Skin of body (tissue), 2 donors: ENCODE measurements around the gene CDK7. TPM values are rescaled to one million over a fixed set of nuclear protein-coding genes. Genes with fewer than 3 reads are reported as not detected.

Experiments used
- DNase-seq: peaks from one replicate; lab custom pipeline; 2025; lab: John Stamatoyannopoulos, UW
- total RNA-seq: library from RNA; depleted of rRNA; stranded (reverse); fragments of >200 nt; gene quantifications from one replicate; pipeline ENCODE4 v1.2.3, GENCODE V29; 2014

The CDK7 gene
- total RNA-seq, 1 donor from 2014 or later = 49.8 TPM

DNA sequence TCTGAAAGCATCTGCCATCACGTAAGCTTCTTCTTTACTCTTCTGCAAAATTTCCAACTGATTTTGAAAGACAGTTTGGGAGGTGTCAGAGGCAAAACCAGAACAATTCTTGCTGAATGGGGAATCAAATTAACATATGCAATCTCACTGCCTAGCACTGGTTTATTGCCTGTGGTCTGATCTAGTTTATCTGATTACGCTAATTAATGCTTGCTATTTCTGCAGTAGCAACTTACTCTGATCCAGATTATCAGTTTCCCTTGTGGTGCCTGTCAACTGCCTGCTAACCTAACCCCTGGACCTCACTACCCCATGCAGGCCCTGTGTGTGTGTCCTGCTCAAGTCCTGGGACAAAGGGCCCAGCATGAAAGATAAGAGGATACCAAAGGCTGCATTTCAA lies 57.6 kb downstream of the CDK7 start:
- DNase-seq = no peak

DNA sequence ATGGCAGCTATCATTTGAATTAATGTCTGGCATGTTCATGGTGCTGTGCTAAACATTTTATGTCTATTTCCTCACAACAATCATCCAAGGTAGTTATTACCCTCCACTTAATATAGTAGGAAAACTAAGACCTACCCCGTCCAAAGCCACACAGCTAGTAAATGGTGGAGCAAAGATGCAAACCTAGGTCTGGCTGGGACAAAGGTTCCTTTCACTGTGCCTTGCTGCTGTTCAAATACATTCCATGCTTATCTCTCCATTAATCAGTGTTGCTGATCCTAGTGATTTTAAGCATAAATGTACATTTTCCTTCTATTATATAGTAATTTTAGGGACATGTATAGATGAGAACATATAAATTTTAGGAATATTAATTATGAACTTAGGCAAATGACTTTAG lies 59.2 kb downstream of the CDK7 start:
- no peak for DNase-seq

DNA sequence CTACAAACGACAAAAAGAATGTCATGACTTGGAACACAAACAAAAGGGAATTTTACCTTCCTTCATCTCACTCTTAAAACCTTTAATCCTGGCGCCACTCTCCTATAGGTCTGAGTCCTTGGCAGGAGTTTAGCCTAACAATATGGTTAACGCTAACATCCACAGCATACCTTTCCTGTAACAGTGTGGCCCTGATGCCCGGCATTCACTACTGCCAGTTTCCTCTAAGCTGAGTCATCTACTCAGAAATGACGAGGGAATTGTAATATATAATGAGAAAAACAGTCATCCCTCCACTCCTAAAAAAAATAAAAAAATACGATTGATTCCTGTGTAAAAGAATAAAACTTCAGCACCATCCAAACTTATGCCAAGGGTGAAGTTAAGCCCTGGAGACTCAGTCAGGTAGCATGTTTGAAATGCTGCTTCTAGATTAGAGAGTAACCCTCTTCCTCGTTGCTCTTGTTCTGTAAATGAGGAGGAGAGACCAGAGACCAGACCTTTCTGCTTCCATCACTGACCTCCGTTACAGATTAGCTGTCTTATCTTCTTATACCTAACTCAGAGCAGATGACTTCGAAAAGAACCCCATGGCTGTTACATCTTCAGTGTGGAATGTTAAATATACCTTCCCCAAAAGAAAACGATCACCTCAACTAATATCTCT lies 60.5 kb downstream of the CDK7 start:
- DNase-seq = no peak

GRCh38 chr5:69299625-69300024 lies 64.9 kb downstream of the CDK7 start:
- no peak for DNase-seq

DNA sequence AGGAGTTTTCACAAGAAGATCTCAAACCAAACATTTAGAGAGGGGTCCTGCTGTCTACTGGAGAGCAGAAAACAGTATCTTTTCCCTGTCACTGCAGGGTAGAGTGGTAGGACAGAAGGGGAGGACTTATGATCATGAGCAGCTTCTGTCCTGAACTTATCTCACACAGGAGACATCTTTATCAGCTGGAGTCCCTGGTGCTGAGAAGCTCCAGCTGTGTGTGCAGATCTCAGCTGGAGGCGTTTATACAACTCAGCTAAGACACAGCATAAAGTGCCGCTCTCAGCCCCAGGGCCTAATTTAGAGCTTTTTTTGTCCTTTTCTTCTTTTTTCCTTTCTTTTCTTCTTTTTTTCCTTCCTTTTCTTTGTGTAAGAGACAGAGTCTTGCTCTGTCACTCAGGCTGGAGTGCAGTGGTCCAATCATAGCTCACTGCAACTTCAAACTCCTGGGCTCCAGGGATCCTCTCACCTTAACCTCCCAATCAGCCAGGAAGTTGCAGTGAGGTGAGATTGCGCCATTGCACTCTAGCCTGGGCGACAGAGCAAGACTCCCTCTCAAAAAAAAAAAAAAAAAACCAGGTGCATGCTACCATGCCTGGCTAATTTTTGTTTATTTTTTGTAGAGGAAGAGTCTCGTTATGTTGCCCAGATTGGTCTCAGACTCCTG lies 66.0 kb downstream of the CDK7 start:
- DNase-seq = no peak

- no peak for DNase-seq
Observed at GRCh38 chr5:69305512-69305911, 70.8 kb downstream of the CDK7 start.

DNA sequence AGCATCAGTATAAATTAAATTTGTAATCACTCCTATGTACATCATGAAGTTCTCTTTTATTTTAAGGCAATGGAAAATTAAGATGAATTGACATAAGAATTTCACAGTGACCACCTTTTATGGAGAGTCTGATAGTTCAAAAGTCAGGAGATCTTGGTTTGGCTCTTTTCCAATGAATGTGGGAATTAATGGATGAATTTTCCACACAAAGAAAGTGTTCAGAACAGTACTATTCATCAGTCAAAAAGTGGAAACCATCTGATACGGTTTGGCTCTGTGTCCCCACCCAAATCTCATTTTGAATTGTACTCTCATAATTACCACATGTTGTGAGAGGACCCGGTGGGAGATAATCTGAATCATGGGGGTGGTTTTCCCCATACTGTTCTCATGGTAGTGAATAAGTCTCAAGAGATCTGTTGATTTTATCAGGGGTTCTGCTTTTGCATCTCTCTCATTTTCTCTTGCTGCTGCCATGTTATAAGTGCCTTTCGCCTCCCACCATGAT lies 73.4 kb downstream of the CDK7 start:
- DNase-seq = no peak

- no peak for DNase-seq
Observed at GRCh38 chr5:69309380-69309779, 74.7 kb downstream of the CDK7 start.

GRCh38 chr5:69312459-69313160 lies 77.9 kb downstream of the CDK7 start:
- no peak for DNase-seq

DNA sequence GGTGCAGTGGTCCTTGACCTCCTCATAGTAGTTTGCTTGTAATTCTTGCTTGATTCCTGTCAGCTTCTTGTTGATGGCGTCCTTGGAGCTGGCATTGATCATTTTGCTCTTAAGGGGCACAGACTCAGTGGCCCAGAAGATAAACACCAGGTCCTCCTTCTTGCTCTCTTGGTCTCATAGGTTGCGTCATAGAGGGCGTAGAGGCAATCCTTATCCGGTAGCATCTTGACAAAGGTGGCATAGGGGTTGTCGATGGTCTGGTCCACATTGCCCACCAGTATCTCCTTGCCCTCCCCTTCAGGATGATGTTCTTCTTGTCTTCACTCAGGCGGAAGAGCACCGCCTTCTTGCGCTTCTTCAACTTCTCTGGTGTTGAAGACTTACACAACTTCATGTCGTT lies 78.7 kb downstream of the CDK7 start:
- no peak for DNase-seq

DNA sequence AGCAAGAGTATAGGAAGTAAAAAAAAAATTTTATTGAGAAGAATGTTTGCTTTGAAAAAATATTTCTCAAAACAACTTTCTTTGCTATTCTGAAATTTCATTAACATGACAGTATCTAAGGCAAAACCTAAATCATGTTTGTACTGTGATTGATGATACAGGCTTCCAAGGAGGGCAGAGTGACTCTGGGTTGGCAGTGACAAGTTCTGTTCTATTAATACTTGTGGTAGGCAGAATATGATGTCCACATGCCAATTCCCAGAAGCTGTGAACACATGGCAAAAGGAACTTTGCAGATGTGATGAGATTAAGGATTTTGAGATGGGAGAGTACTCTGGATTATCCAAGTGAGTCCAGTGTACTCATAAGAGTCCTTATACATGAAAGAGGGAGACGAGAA lies 81.3 kb downstream of the CDK7 start:
- no peak for DNase-seq

DNA sequence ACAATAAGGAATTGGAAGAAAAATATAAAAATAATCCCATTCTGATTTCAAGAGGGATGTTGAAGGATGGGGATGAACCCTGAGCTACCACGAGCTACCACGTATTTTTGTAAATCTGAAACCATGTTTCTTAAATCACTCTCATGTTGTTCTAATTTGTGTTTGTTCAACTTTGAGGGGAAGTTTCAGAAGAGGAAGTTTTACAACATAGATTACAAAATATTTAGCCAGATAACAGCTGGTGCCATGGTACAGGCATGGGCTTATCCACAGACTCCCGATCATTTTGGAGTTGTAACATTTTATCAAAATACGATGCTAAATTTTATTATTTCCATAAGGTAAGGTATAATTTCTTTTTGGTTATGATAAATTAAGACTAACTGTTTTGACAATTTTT lies 82.7 kb downstream of the CDK7 start:
- no peak for DNase-seq

GRCh38 chr5:69326365-69326764 lies 91.7 kb downstream of the CDK7 start:
- DNase-seq = no peak

Other genes starting within 250 kb of the CDK7 start
- 52.0 TPM for gene SLC30A5, start 140.9 kb upstream of the CDK7 start, total RNA-seq
- 31.3 TPM for gene CCNB1, start 67.7 kb upstream of the CDK7 start, total RNA-seq
- gene CENPH, start 45.3 kb upstream of the CDK7 start, total RNA-seq = 8.7 TPM
- 7.0 TPM for gene CCDC125, start 97.9 kb downstream of the CDK7 start, total RNA-seq
- gene AK6, start 134.6 kb downstream of the CDK7 start, total RNA-seq = 28.1 TPM
- 41.9 TPM for gene TAF9, start 134.6 kb downstream of the CDK7 start, total RNA-seq
- 21.3 TPM for gene RAD17, start 134.9 kb downstream of the CDK7 start, total RNA-seq
- gene MARVELD2, start 180.2 kb downstream of the CDK7 start, total RNA-seq = 5.5 TPM